Bronchial epithelial cell (primary cell): ENCODE data around the gene TGFBR3. TPM values are rescaled to one million over a fixed set of nuclear protein-coding genes. Genes with fewer than 3 reads are reported as not detected.
A peak's percentile ranks its signal among the peaks of the same experiment; 100 is the strongest.

ENCODE experiments used
- DNase-seq: peaks from one replicate; pipeline ENCODE4 v3.0.0-alpha.2; 2010; ENCODE audit warnings: low read depth
- FAIRE-seq: peaks from 2 replicates; lab custom pipeline; 2011; peaks lifted over from hg19 to GRCh38; lab: Jason Lieb, UNC
- H3K27me3 ChIP-seq: 2 replicates; pipeline ENCODE4 v1.5.1; 2011; ENCODE audit warnings: low read length; ENCODE audit not compliant: control insufficient read depth, insufficient read depth
- H3K36me3 ChIP-seq: 2 replicates; pipeline ENCODE4 v1.5.1; 2011; ENCODE audit warnings: low read length; ENCODE audit not compliant: control insufficient read depth, insufficient read depth
- H3K4me3 ChIP-seq: 2 replicates; pipeline ENCODE4 v1.5.1; 2011; ENCODE audit warnings: mild to moderate bottlenecking, low read depth, low read length, control low read depth
- CTCF ChIP-seq: IDR thresholded peaks from 2 replicates; pipeline ENCODE4 v1.5.1; 2011; ENCODE audit warnings: mild to moderate bottlenecking, moderate library complexity, low read length, control low read depth, inconsistent platforms; ENCODE audit not compliant: insufficient read depth, severe bottlenecking
- total RNA-seq: library from RNA; depleted of rRNA; stranded (reverse); fragments of >200 nt; gene quantifications from 2 replicates; pipeline ENCODE4 v1.2.1, GENCODE V29; 2014

Gene TGFBR3
- total RNA-seq, 1 donor from 2014 or later: 1.8 TPM

GRCh38 chr1:91889717-91890459, 3.9 kb upstream of the TGFBR3 start:
- H3K4me3 ChIP-seq: no peak overlapping the region
- H3K27me3 ChIP-seq: no peaks in the 10 kb centered on the region
- no peaks in the 10 kb centered on the region for H3K36me3 ChIP-seq
- FAIRE-seq (no peak), DNase-seq (peak; percentile 95)
- TF ChIP-seq CTCF: no peak

- DNase-seq (no peak), FAIRE-seq (no peak)
- TF ChIP-seq CTCF: no peak
- Histone ChIP-seq H3K27me3 (no peaks in the 10 kb centered on the region), H3K36me3 (no peaks in the 10 kb centered on the region), H3K4me3 (peak overlapping the region; percentile 64)
Observed at GRCh38 chr1:91885213-91885715, 687 bp downstream of the TGFBR3 start.

GRCh38 chr1:91884459-91885212, 1.3 kb downstream of the TGFBR3 start:
- no peak for TF ChIP-seq CTCF
- Histone ChIP-seq H3K36me3 (no peaks in the 10 kb centered on the region), H3K27me3 (no peaks in the 10 kb centered on the region), H3K4me3 (peak overlapping the region; percentile 64)
- no peak for FAIRE-seq
- peak; percentile 15 for DNase-seq

- Histone ChIP-seq H3K36me3 (no peaks in the 10 kb centered on the region), H3K4me3 (no peak overlapping the region), H3K27me3 (no peaks in the 10 kb centered on the region)
- peak; percentile 39 for TF ChIP-seq CTCF
- DNase-seq (peak; percentile 47), FAIRE-seq (no peak)
Observed at GRCh38 chr1:91883470-91883869, 2.5 kb downstream of the TGFBR3 start.

GRCh38 chr1:91881280-91881679, 4.7 kb downstream of the TGFBR3 start:
- no peak for FAIRE-seq
- no peaks in the 10 kb centered on the region for H3K36me3 ChIP-seq
- no peak for TF ChIP-seq CTCF

More at GRCh38 chr1:91881280-91881679, 4.7 kb downstream of the TGFBR3 start:
- H3K27me3 ChIP-seq: peaks cover 2% of the 10 kb centered on the region
- DNase-seq: no peak
- no peak overlapping the region for H3K4me3 ChIP-seq
